K562 (cell line): Measurements from ENCODE around the gene DNAJC11. TPM values are rescaled to one million over a fixed set of nuclear protein-coding genes. Genes with fewer than 3 reads are reported as not detected.

ENCODE experiments used
- ATAC-seq: fragments of 200-7000 bp; cut with Tn5 transposase; 3 replicates; pipeline ENCODE4 v1.9.1; 2020; ENCODE audit warnings: moderate library complexity
- BruUV-seq: library from RNA; stranded (reverse); fragments of 400-500 nt; replicated peaks from 2 replicates; lab custom pipeline; 2021; lab: Mats Ljungman, UMichigan
- CTCF ChIA-PET: fragments of 300-600 bp; formaldehyde crosslinking; extraction: SDS; loops from one replicate; lab custom pipeline; 2021; ENCODE audit warnings: low intra/inter-chr PET ratio; lab: Yijun Ruan, JAX
- POLR2A ChIA-PET: fragments of 300-600, 350-650 bp; sonication (Branson Sonifier 250); formaldehyde crosslinking; extraction: SDS; loops from one replicate; lab custom pipeline; 2021; ENCODE audit warnings: antibody characterized with exemption, inconsistent platforms; lab: Yijun Ruan, JAX
- DNase-seq, 4 experiments: peaks; one replicate each; pipeline versions ENCODE4 v3.0.0 to v3.0.0-alpha.2; 2011 to 2018; ENCODE audit warnings: low spot score in 3 of 4, mixed read lengths in 3 of 4; ENCODE audit errors: extremely low read depth in 1 of 4
- FAIRE-seq: peaks from 2 replicates; lab custom pipeline; 2011; peaks lifted over from hg19 to GRCh38; lab: Jason Lieb, UNC
- H2AFZ ChIP-seq: 2 replicates; pipeline ENCODE4 v1.6.0; 2011; ENCODE audit warnings: low read depth, low read length, control low read depth, inconsistent platforms
- H3K27ac ChIP-seq: fragments of 200-600 bp; 3 replicates; pipeline ENCODE4 v1.8.0; 2011; ENCODE audit warnings: low read depth, mild to moderate bottlenecking, control low read depth, inconsistent platforms, low read length, moderate library complexity, mixed read lengths; ENCODE audit errors: extremely low read depth
- H3K27me3 ChIP-seq, 2 experiments: fragments of 300-600 bp in 1 of 2; 2 replicates in 1 of 2; 3 replicates in 1 of 2; pipeline versions ENCODE4 v1.6.0 to v1.8.0; 2011; ENCODE audit warnings: inconsistent platforms in 2 of 2, low read length in 2 of 2, mild to moderate bottlenecking in 1 of 2, mixed read lengths in 1 of 2, moderate library complexity in 1 of 2; ENCODE audit not compliant: control insufficient read depth in 2 of 2, insufficient read depth in 2 of 2
- H3K36me3 ChIP-seq: fragments of 300-600 bp; 3 replicates; pipeline ENCODE4 v1.8.0; 2011; ENCODE audit warnings: mild to moderate bottlenecking, low read length, inconsistent platforms; ENCODE audit not compliant: control insufficient read depth, insufficient read depth
- H3K4me1 ChIP-seq, 2 experiments: fragments of 200-600 bp in 1 of 2; replicated peaks in 1 of 2; 2 replicates in 1 of 2; 3 replicates in 1 of 2; pipeline versions ENCODE4 v1.5.1 to v1.8.0; 2011; ENCODE audit warnings: inconsistent platforms in 2 of 2, low read length in 2 of 2, mild to moderate bottlenecking in 1 of 2, mixed read lengths in 1 of 2, moderate library complexity in 1 of 2; ENCODE audit not compliant: control insufficient read depth in 2 of 2, insufficient read depth in 2 of 2
- H3K4me2 ChIP-seq: 2 replicates; pipeline ENCODE4 v1.6.1; 2011; ENCODE audit warnings: low read length, control low read depth, inconsistent platforms, mixed read lengths; ENCODE audit not compliant: insufficient read depth
- H3K4me3 ChIP-seq: fragments of 200-600 bp; sonication (generic), shearing (Covaris generic); 2 replicates; pipeline ENCODE4 v1.5.1; 2016; ENCODE audit warnings: control low read depth, inconsistent platforms
- H3K79me2 ChIP-seq: fragments of 200-600 bp; 3 replicates; pipeline ENCODE4 v1.8.0; 2011; ENCODE audit warnings: low read length, inconsistent platforms; ENCODE audit not compliant: control insufficient read depth, insufficient read depth
- H3K9ac ChIP-seq, 2 experiments: 2 replicates each; pipeline versions ENCODE4 v1.6.0 to v1.6.1; 2011; ENCODE audit warnings: low read depth in 2 of 2, low read length in 2 of 2, control low read depth in 1 of 2, inconsistent platforms in 1 of 2, mild to moderate bottlenecking in 1 of 2, mixed read lengths in 1 of 2; ENCODE audit not compliant: insufficient read depth in 1 of 2
- H3K9me1 ChIP-seq: one replicate; pipeline ENCODE4 v1.6.0; 2011; ENCODE audit warnings: inconsistent platforms, mild to moderate bottlenecking, low read length, moderate library complexity; ENCODE audit not compliant: control insufficient read depth, insufficient read depth
- H3K9me3 ChIP-seq: replicated peaks from 2 replicates; pipeline ENCODE4 v1.5.1; 2011; ENCODE audit warnings: low read depth, low read length, inconsistent platforms; ENCODE audit not compliant: control insufficient read depth, insufficient read depth
- H4K20me1 ChIP-seq: replicated peaks from 2 replicates; pipeline ENCODE4 v1.6.1; 2011; ENCODE audit warnings: low read length, inconsistent platforms, mixed read lengths; ENCODE audit not compliant: control insufficient read depth, insufficient read depth
- ARHGAP35 ChIP-seq: fragments of 450-650 bp; IDR thresholded peaks from 2 replicates; pipeline ENCODE4 v1.6.1; 2018; ENCODE audit not compliant: partially characterized antibody
- ARID1B ChIP-seq: fragments of 450-650 bp; IDR thresholded peaks from 2 replicates; pipeline ENCODE4 v1.6.1; 2016; ENCODE audit warnings: antibody characterized with exemption, mild to moderate bottlenecking, inconsistent platforms
- ARID3A ChIP-seq: IDR thresholded peaks from 2 replicates; pipeline ENCODE4 v1.6.1; 2012; ENCODE audit warnings: low read depth, low read length, improper control_type of control experiment, borderline replicate concordance
- CBFA2T2 ChIP-seq: fragments of 450-650 bp; conservative IDR thresholded peaks from 2 replicates; pipeline ENCODE4 v1.6.1; 2017; ENCODE audit warnings: mild to moderate bottlenecking
- CBFA2T3 ChIP-seq: fragments of 450-650 bp; IDR thresholded peaks from 2 replicates; pipeline ENCODE4 v1.6.1; 2017
- CXXC5 ChIP-seq: fragments of 250-450 bp; sonication (Bioruptor Pico); IDR thresholded peaks from 2 replicates; pipeline ENCODE4 v1.8.0; 2022; ENCODE audit warnings: inconsistent platforms, mild to moderate bottlenecking, moderate library complexity
- DPF2 ChIP-seq: fragments of 450-650 bp; IDR thresholded peaks from 2 replicates; pipeline ENCODE4 v1.6.1; 2016
- ELK3 ChIP-seq: fragments of 450-650 bp; formaldehyde crosslinking; IDR thresholded peaks from 2 replicates; pipeline ENCODE4 v1.4.0; 2020; ENCODE audit warnings: mild to moderate bottlenecking
- PCBP2 ChIP-seq: fragments of 200-400 bp; formaldehyde crosslinking; IDR thresholded peaks from 2 replicates; pipeline ENCODE4 v1.6.1; 2018; ENCODE audit warnings: low read length, low read depth, mild to moderate bottlenecking, moderate library complexity; ENCODE audit not compliant: poor library complexity, severe bottlenecking
- SMARCA4 ChIP-seq: fragments of 450-650 bp; IDR thresholded peaks from 2 replicates; pipeline ENCODE4 v1.6.1; 2016
- TAL1 ChIP-seq: fragments of 450-650 bp; IDR thresholded peaks from 2 replicates; pipeline ENCODE4 v1.6.1; 2016; ENCODE audit warnings: mild to moderate bottlenecking
- TRIM25 ChIP-seq: fragments of 450-650 bp; IDR thresholded peaks from 2 replicates; pipeline ENCODE4 v1.7.0; 2016; ENCODE audit warnings: borderline replicate concordance
- ZBTB11 ChIP-seq, 3 experiments: fragments of 200-800 bp in 1 of 3; fragments of 250-450 bp in 1 of 3; fragments of 450-650 bp in 1 of 3; sonication (Bioruptor Pico) in 1 of 3; sonication (Bioruptor generic) in 1 of 3; formaldehyde crosslinking in 1 of 3; IDR thresholded peaks; 2 replicates each; pipeline versions ENCODE4 v1.6.1 to v1.8.0; 2016 to 2022; ENCODE audit warnings: mild to moderate bottlenecking in 2 of 3, missing genetic modification characterization in 2 of 3, missing compliant biosample characterization in 1 of 3, moderate library complexity in 1 of 3
- ZNF263 ChIP-seq: sonication (generic); formaldehyde crosslinking; IDR thresholded peaks from 2 replicates; pipeline ENCODE4 v1.8.0; 2022; ENCODE audit warnings: mild to moderate bottlenecking, missing genetic modification reagents, borderline replicate concordance
- WGBS: fragments of 100-300 bp; shearing (Covaris generic); methylation state at CpG from one replicate; pipeline ENCODE4 v1.1.6; 2016; ENCODE audit warnings: low coverage, mixed read lengths; ENCODE audit not compliant: insufficient coverage; ENCODE audit errors: missing lambda C conversion rate; 5-methylcytosine and 5-hydroxymethylcytosine counted together
- in situ Hi-C: fragments of 300-500 bp; cut with MboI; formaldehyde crosslinking; loops from 4 replicates; pipeline ENCODE4 v1.15.0; 2018; ENCODE audit warnings: inconsistent platforms, mixed read lengths
- intact Hi-C: fragments of 100-400 bp; cut with micrococcal nuclease; formaldehyde crosslinking; loops from 2 replicates; pipeline ENCODE4 v1.14.2; 2022
- polyA plus RNA-seq, 8 experiments: library from polyadenylated mRNA; depleted of rRNA in 4 of 8; stranded (reverse) in 5 of 8; unstranded in 3 of 8; fragments of >200 nt; fragmentation: Nextera tagmentation in 2 of 8; fragmentation: Illumina TruSeq in 1 of 8; extraction: Ambion mirVana in 2 of 8; extraction: Trizol in 1 of 8; gene quantifications; 2 replicates each; pipeline versions ENCODE4 v1.2.1 to v1.2.3, GENCODE V29; 2011 to 2014; ENCODE audit warnings: inconsistent platforms in 1 of 8, missing spikeins in 1 of 8
- total RNA-seq, 7 experiments: library from RNA; depleted of rRNA in 6 of 7; stranded (reverse); fragments of >200 nt in 6 of 7; fragmentation: Illumina TruSeq in 2 of 7; extraction: Trizol in 2 of 7; gene quantifications; 2 replicates each; pipeline versions ENCODE4 v1.2.1 to v1.2.3, GENCODE V29; 2011 to 2021; ENCODE audit warnings: low replicate concordance in 1 of 7

Gene DNAJC11
- total and polyA plus RNA-seq, 9 of the 15 experiments (the other 6 are each of a cell fraction or from before 2014, with no cell fraction given), result 14.1 to 123 (median 76.6) TPM

GRCh38 chr1:6666696-6667095 is 34.9 kb downstream of the DNAJC11 start:
- BruUV-seq, result no TSS peak
- DNase-seq, result peak in 3 of 4 experiments; percentile 42 to 60 (median 56)
- FAIRE-seq, result peak; percentile 40
- Histone ChIP-seq H2AFZ (no peak overlapping the region), H3K9ac (peak overlapping the region in 1 of 2 experiments; percentile 79; a peak in 1 of 4 replicates), H3K27ac (peak overlapping the region; percentile 25; the same call in 1 of the 3 replicates), H3K79me2 (peaks cover 20% of the 10 kb centered on the region), H3K27me3 (no peaks in the 10 kb centered on the region), H3K4me2 (peak overlapping the region; percentile 38; the same call in 1 of the 2 replicates), H3K9me1 (no peaks in the 10 kb centered on the region), H3K9me3 (no peaks in the 10 kb centered on the region), H4K20me1 (no peaks in the 10 kb centered on the region; the same call in 1 of the 2 replicates), H3K36me3 (peaks cover 81% of the 10 kb centered on the region), H3K4me1 (peaks cover 0 to 6% of the 10 kb centered on the region in 2 experiments; a peak in 3 of 5 replicates), H3K4me3 (no peak overlapping the region)
- 46% methylated on average over 5 of the region's 5 CpGs for WGBS
- ChIA-PET POLR2A (interaction anchor here (0.5 to 1.9 kb wide), 6 partner anchors 14 to 336 kb away, joined by 3 to 7 read pairs (median 4); no protein-coding TSS in a partner anchor), CTCF (no interaction called here)
- in situ Hi-C loops (no loop called here), intact Hi-C loops (no loop called here)
- peak; percentile 72 for ATAC-seq
- TF ChIP-seq DPF2 (peak; percentile 34; the same call in 1 of the 2 replicates), CBFA2T3 (peak; percentile 76), ZNF263 (CRISPR knock-in tag) (no peak), TRIM25 (no peak), ELK3 (CRISPR knock-in tag) (no peak), CXXC5 (CRISPR knock-in tag) (peak; percentile 26; the same call in 1 of the 2 replicates), ZBTB11 (CRISPR knock-in tag; IDR thresholded peaks at IDR 0.05) (peak in 1 of 3 experiments; percentile 36; a peak in 1 of 6 replicates), ARID3A (no peak), ARHGAP35 (no peak), SMARCA4 (0 out of 2 replicates have a peak, but pooled peaks have one; percentile 18), TAL1 (peak; percentile 82), ARID1B (peak; percentile 77), PCBP2 (no peak), CBFA2T2 (peak; percentile 62)
